Pulmonary artery endothelial cell (primary cell): ENCODE results near the gene UBE2N. TPM values are rescaled to one million over a fixed set of nuclear protein-coding genes. Genes with fewer than 3 reads are reported as not detected.
"Not testable (repeated sequence)": the region's sequence is repeated elsewhere in the genome, so short reads cannot be mapped to it uniquely, and the experiment has no call there.

Experiments
- DNase-seq: peaks from one replicate; pipeline ENCODE4 v3.0.0-alpha.2; 2011; ENCODE audit warnings: low read depth, low spot score
- total RNA-seq: library from RNA; depleted of rRNA; stranded (reverse); fragments of >200 nt; gene quantifications from 2 replicates; pipeline ENCODE4 v1.2.3, GENCODE V29; 2014

The UBE2N gene
- total RNA-seq, 1 donor from 2014 or later = 219 TPM

DNA sequence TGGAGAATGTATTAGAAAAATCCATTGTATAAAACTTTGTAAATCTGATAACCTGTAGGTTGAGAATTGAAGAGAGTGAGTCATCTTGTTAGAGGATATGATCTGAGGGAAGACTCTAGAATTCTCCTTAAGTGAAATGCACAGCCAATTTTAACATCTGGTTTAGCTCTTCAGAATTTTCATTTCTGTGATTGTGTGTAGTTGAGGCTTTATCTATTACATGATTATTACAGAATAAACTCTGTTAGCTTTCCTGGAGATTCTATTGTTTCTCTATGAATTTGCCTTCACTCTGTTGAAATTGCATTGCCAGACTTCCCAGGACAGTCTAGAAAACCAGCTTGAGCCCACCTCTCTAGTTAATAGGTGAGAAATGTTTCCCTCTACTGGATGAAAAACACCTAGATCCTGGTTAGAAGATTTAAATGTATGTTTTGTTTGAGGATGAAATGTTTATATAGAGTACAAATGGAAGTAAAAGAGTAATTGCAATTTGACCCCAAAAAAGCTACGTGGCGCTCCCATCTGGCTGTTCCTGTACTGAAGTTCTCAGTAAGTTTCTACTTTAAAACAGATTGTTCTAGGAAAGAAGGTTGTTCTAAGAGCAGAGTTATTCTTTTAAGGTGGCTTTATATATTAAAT is 61.1 kb downstream of the UBE2N start:
- DNase-seq = no peak

DNA sequence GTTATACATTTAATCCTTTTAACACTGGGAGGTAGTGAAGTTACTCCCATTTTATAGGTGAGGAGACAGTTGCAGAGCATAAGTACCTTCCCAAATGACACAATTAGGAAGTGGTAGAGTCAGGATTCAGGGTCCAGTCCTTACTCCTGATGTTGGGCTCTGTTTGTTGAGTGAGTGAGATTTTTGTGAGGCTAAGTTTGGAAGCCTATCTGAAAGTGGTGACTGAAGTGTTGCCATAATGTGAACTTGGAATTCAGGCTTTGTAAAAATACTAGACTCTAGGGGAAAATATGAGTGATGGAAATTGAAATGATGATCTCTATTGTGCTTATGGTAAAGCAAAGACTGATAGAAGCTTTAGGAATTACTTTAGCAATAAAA is 61.8 kb downstream of the UBE2N start:
- DNase-seq = no peak

DNA sequence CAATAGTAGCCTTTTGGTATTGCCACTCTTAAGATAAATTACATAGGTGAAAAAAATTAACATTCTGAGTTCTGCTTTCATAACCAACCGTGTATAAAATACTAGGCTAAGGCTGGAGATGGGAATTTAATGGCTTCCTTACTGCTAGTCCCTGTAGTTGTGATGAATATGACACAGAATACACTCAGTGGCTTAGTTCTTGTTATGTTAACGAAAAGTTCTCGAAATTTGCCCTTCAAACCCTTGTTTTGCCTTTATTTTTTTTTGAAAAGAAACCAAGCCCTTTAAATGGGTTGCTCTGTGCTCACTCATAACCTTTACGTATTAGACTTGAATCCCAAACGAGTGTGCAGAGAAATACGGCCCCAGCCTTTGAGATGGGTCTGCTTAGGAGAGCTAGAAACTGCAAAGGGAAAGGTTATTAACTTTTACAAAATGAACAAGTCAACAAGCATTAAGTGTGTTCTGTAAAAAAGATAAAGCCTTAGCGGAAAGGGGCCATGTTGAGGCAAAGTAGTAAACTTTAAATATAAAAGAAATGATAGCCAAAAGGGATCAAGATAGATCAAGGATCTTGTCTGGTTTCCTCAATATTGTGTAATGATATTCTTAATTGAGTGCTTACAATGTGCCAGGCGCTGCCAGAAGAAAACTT is 62.3 kb downstream of the UBE2N start:
- DNase-seq = no peak

DNA sequence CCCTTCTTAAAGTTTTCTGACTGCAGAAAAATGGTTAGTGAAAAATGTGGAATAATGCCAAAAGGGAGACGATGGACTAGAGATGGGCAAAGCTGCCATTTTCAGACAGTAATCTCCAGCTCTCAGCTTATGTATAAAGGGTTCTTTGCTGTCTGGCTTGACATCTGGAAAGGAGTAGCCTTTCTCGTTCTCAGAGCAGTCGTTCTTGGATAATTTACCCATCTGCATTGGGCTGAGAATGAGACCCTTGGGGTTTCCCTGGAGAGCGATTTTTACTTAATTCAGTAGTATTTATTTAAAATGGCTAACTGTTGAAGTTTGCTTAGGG is 62.8 kb downstream of the UBE2N start:
- no peak for DNase-seq

DNA sequence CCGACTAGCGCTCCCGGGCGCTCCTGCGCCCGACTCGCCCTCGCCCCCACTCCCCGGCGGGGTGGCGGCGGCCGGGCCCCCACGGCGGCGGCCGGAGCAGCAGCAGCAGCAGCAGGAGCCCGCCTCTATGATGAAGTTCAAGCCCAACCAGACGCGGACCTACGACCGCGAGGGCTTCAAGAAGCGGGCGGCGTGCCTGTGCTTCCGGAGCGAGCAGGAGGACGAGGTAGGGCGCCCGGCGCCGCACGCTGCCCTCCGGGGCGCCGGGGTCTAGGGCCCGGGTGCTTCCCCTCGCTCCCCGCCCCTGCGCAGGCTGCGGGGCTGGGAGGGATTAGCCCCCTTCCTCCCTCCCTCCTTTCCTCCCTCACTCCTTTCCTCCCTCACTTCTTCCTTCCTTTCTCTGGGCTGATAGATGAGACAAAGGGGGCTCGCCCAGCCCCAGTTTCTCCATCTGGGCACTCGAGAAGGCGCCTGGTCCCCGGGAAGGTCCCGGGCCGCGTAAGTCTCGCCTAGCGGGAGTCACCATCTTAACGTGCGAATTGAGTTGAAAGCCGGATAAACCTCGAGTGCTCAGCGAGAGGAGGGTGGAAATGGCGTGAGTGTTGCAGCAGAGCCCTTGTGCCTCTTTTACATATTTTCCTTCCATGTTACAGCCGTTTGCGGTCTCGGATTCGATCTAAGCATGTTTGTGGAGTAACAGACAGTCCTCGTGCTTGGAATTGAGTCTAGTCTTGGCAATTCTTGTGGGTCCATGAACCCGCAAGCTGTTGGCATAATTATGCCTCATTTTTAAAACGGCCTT is 63.4 kb downstream of the UBE2N start:
- not testable (repeated sequence) for DNase-seq

DNA sequence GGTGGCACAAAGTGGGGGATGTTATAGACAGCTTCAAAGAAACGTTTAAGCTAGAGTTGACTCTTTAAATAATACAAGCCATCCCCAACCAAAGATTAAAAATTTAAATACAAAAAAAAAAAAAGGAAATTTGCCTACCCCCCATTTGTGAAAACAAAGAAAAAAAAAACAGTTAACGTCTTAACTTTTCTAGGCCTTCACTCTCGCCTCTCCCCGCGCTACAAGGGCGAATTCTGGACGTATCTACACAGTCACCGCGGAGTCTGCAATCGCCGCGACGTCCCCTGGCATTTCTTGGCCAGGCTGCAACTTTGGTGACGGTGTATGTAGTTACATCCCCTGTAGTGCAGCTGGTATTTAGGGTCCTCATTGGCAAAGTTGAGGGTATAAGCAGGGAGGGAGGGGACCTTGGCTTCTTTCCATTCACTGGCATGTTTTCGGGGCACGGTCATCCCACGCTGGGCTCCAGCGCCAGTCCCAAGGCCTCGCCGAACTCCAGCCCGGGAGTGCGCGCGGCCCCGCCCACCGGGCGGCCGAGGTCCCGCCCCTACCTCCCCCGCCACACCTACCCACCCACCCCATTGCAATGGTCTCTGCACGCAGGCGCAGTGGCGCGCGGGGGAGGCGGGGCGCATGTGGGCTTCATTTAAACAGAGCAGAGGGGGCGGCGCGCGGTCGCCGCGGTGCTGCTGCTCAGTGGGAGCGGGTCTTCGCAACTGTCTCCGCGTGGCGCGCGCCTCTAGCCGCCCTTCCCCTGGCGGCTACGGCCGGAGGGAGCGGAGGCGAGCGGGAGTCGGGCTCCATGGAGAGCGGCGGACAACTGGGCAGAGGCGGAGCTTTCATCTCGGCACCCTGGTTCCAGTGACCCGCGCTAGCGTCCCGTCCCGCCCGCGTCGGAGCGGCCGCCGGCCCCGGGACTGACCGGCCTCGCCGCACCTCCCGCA is 64.2 kb downstream of the UBE2N start, which contains the start of gene NUDT4:
Gene NUDT4 (plus strand): TSS at position 674 of the 944 bp plus-strand sequence. CDS start 398 bp downstream, outside the sequence.
- peak; percentile 75 for DNase-seq

DNA sequence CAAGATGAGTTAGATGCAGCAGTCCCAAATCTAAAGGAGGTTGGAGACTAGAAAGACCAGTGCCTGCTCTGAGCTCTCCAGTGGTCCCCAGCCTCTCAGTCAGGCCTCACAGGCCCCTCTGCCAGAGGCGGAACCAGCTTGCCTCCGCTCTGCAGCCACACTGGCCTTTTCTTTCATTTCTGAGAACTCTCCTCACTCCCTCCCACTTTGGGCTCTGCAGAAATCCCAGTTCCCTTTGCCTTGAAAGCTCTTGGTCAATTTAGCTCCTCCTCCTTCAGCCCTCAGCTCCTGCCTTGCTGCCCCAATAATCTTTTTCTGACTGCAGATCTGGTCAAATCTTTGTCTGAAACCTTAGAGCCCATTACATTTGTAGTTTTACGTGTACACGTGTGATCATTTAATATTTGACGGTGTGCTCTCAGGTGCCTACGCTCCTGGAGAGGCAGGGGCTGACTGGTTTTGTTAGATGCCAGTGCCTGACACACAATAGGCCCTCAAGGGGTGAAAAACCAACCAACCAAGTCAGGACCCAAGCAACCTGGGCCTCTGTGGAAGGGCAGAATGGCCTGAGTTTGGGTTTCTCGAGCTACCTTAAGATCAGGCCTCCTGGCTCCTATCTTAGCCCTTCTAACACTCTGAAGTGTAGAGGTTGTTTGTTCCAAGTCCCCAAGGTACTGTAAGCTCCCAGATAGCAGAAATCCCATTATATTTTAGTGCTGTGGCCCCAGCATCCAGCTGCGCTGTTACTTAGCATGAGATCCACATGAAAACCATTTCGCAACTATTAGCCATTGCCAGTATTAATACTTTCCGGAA is 65.1 kb downstream of the UBE2N start:
- DNase-seq = no peak

DNA sequence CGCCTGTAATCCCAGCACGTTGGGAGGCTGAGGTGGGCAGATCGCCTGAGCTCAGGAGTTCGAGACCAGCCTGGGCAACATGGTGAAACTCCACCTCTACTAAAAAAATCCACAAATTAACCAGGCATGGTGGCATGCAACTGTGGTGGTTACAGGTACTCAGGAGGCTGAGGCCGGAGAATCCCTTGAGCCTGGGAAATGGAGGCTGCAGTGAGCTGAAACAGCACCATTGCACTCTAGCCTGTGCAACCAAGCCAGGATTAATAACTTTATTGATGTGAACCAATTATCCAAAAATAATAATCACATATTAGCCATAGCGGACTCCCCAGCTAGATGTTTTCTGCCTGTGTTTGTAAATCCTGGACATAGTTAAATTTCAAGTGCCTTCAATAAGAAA is 65.8 kb downstream of the UBE2N start:
- DNase-seq = no peak

DNA sequence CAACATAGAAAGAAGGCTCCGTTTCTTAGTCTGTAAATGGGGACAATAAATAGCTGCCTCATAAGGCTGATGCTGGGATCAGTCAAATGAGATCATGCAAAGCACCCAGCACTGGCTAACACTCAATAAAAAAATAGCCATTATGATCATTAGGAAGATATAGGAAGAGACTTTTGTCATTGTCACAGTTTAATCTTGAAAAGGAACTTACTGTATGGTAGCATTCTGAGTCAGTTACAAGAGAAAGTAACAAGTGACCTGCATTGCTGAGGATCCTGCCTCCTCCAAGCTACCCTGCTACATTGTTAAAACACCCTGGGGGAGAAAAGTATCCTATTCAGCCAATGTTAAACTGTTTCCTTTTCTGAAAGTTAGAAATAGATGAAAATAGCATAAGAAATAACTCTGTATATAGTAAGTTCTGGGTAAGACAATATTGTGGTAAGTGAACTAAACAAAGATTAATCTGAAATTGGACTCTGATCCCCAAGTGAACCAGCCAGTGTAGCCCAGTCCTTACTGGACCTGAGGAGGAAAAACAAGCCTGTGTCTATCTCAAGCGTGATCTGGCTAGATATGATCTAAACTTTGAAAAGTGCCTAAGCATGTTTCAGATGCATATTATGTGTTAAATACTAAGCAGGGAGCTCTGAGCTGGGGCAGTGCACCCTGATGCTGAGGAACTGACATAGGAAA is 67.6 kb downstream of the UBE2N start:
- no peak for DNase-seq

DNA sequence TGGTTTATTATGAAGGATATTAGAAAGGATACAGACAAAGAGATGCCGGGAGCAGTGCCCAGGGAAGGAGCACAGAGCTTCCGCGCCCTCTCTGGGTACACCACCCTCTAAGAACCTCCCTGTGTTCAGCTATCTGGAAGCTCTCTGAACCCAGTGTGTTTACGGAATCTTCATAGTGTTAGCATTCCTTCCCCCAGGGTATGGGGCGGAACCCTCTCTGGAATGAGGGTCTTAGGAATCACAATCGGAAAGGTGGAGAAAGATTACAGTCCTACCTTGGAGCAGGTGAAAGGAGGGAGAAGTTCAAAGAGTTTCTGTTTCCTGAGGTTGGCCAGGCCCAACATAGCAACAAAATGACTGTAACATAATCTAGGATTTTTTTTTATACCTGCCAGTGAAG is 70.8 kb downstream of the UBE2N start:
- DNase-seq = no peak

DNA sequence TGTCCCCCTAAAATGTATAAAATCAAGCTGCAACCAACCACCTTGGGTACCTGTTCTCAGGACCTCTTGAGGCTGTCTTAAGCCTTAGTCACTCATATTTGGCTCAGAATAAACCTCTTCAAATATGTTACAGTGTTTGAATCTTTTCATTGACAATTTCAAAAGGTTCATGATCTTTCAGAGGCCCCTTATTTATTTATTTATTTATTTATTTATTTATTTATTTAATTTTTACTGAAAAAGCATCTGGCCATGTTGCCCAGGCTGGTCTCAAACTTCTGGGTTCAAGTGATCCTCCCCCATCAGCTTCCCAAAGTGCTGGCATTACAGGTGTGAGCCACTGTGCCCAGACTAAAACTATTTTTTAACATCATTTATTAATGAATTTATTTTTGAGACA is 72.2 kb downstream of the UBE2N start:
- no peak for DNase-seq

DNA sequence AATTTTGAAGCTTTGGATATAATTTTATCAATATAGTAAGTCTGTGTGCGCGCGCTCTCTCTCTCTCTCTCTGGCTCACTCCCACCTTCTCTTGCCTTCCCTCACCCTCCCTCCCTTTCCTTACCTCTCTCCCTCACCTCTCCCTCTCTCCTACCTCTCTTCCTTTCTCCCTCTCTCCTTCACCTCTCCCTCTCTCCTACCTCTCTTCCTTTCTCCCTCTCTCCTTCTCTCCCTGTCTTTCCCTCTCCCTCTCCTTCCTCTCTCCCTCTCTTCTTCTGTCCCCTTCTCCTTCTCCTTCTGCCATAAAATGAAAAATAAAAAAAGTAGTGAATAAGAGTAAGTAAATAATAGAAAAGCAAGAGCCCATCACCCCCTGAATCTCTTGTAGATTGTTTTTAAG is 73.0 kb downstream of the UBE2N start:
- DNase-seq = no peak

DNA sequence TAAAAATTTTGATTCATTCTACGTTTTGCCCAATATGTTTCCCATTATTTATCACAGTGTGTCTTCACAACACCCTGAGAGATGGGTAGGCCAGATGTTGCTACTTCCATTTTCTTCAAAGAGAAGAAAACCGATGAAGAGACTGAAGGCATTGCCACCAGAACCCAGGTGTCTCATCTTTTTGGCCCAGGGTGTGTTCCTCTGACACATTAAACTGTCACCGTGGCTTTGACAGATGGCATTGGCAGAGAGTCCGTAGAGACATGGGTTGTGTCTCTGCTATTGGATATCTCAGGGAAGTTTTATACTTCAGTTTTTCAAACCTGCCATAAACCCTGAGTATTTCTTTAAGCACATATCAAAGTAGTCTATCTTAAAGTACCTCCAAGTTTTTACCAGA is 75.3 kb downstream of the UBE2N start:
- DNase-seq = no peak

DNA sequence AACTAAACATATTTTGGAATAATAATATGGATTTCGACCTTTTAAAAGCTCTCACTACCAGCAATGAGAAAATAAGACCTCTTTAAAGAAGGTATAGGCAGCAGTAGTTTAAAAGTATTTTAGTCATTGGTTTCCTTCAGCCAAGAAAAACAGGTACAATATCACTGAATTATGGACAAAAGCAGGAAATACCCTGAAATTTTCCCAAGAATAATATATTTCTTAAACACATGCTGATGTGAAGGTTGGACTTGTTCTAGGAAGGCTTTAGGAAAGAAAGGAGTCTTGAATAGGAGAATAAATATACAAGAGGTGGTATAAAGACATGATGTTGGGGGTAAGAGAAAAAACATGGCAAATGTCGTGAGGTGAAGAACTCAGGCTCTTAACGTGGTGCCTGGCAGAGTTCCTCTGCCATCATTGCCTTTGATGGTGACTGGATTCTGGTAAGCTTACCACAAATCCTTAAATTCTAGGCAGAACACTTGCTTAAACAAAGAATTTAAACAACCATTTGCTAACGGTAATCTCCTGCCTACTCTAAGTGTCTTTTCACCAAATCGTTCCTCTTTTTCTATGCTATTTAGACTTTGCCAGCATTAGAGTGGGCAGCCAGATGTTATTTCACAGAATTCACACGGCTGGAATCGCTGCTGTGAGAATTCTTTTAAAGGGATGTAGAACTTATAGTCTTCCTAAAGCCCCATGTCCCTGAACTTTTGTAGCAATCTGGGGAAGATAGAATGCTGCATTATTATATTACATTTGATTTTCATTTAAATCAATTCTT is 75.9 kb downstream of the UBE2N start:
- DNase-seq = no peak

DNA sequence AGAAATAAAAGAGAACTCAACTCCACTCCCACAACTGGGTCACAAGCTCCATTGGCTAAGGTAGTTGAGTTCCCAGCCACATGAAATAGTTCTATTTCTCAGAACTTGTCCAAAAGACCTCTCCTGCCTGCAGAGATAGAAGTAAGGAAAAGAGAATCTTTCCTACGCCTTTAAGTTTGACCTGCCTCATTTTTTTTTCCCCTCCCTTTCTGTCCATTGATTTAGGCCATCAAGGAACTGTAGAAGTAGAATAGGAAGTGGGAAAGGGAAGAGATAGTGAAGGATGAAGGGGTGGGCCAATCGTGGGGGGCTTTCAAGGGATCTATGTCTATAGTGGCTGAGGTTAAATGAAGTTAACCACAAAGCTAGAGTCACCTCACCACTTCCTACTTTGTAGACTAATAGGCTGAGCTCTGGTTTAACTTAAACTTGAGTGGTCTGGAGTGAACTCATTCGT is 77.9 kb downstream of the UBE2N start:
- no peak for DNase-seq

DNA sequence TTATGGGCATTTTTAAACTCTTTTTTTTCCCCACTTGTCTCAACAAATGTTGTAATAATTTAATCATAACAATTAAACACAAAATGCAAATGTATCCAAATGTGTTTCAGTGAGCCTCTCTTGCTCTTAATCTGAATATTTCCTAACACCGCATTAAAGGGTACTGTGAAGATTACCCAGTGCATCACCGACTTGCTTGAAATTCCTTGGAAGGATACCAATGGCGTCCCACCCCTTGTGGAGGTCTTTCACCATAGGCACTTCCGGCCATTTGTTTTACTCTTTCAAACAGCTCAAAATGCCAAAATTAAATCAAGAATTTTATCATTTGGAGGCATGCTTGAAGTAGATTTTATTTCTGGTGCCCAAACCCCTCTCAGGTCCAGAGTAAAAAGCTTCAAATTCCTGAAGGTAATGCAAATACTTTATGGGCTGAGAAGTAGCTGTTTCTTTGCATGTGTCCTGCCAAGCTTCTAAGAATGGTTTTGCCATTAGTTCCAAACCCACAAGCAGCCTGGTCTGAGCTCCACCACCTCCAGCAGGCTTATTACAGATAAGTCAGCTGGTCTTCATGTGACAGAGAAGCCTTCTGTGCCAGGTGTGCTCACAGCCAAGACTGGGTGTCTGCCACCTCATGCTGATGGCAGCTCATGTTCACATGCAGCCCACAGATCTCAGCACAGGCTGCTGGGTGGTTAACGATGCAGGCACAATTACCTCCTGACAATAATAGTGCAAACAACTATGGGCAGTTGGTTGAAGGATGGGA is 80.4 kb downstream of the UBE2N start:
- DNase-seq = no peak

DNA sequence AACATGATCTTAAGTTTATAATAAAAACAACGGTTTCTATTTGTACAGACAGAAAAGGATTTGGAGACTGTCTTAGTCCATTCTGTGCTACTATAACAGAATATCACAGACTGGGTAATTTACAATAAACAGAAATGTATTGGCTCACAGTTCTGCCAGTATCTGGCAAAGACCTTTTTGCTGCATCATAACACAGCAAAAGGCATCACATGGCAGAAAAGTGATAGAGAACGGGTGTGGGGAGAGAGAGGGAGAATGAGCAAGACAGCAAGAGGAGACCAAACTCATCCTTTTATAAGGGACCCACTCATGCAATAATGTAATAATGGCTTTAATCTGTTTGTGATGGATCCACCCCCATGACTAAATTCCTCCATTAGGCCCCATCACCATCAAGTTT is 81.1 kb downstream of the UBE2N start:
- DNase-seq = no peak

DNA sequence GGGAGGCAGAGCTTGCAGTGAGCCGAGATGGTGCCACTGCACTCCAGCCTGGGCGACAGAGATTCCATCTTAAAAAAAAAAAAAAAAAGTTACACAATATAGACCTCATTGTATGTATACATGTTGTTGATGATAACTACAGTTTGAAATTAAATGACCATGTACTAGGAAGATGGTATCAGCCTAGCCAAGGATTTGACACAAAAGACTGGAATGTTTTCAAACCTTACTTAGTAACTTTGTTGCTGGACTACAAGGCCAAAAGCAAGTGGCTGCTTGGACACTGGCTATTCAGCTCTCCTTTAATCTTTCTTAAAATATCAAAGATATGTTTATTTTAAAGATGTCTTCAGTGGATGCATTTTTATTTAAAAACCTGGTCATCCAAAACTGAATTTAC is 82.9 kb downstream of the UBE2N start:
- no peak for DNase-seq
